ENCODE measurements around the gene CNPY1.

Gene CNPY1

DNA sequence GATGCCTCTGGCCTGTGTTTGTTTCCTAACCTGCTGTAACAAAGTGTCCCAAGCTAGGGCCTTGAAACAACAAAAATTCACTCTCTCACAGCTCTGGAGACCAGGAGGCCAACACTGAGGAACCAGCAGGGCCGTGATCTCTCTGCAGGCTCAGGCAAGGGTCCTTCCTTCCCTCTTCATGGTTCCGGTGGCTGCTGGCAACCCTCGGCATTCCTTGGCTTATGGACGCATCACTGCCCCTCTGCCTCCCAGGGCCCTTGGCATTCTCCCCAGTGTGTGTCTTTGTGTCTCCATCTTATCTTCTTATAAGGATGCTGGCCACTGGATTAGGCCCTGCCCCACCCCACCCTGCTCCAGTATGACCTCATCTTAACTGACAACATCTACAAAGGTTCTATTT is 17.0 kb downstream of the CNPY1 start:
- no peak for TF ChIP-seq EP300 (IDR thresholded peaks at IDR 0.05; ENCODE audit: borderline replicate concordance)
- TF ChIP-seq TEAD4 (IDR thresholded peaks at IDR 0.05), result no peak
- no peak for TF ChIP-seq TCF12 (IDR thresholded peaks at IDR 0.05; ENCODE audit: low read depth)
- TF ChIP-seq TAF1 (IDR thresholded peaks at IDR 0.05; ENCODE audit: low read depth), result no peak
- TF ChIP-seq RAD21 (IDR thresholded peaks at IDR 0.05; ENCODE audit: low read depth), result no peak
- TF ChIP-seq, protein P1, sequence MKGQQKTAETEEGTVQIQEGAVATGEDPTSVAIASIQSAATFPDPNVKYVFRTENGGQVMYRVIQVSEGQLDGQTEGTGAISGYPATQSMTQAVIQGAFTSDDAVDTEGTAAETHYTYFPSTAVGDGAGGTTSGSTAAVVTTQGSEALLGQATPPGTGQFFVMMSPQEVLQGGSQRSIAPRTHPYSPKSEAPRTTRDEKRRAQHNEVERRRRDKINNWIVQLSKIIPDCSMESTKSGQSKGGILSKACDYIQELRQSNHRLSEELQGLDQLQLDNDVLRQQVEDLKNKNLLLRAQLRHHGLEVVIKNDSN (IDR thresholded peaks at IDR 0.05), result no peak
- no peak for TF ChIP-seq EGR1 (IDR thresholded peaks at IDR 0.05)
- no peak for TF ChIP-seq FOXM1 (IDR thresholded peaks at IDR 0.05; ENCODE audit: borderline replicate concordance, low read depth)
- TF ChIP-seq CEBPB (IDR thresholded peaks at IDR 0.05), result no peak
- no peak for TF ChIP-seq NFIC (IDR thresholded peaks at IDR 0.05)
- TF ChIP-seq, protein P2, sequence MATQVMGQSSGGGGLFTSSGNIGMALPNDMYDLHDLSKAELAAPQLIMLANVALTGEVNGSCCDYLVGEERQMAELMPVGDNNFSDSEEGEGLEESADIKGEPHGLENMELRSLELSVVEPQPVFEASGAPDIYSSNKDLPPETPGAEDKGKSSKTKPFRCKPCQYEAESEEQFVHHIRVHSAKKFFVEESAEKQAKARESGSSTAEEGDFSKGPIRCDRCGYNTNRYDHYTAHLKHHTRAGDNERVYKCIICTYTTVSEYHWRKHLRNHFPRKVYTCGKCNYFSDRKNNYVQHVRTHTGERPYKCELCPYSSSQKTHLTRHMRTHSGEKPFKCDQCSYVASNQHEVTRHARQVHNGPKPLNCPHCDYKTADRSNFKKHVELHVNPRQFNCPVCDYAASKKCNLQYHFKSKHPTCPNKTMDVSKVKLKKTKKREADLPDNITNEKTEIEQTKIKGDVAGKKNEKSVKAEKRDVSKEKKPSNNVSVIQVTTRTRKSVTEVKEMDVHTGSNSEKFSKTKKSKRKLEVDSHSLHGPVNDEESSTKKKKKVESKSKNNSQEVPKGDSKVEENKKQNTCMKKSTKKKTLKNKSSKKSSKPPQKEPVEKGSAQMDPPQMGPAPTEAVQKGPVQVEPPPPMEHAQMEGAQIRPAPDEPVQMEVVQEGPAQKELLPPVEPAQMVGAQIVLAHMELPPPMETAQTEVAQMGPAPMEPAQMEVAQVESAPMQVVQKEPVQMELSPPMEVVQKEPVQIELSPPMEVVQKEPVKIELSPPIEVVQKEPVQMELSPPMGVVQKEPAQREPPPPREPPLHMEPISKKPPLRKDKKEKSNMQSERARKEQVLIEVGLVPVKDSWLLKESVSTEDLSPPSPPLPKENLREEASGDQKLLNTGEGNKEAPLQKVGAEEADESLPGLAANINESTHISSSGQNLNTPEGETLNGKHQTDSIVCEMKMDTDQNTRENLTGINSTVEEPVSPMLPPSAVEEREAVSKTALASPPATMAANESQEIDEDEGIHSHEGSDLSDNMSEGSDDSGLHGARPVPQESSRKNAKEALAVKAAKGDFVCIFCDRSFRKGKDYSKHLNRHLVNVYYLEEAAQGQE (IDR thresholded peaks at IDR 0.05; ENCODE audit: low read depth), result no peak
- no peak for TF ChIP-seq CREB1 (IDR thresholded peaks at IDR 0.05; ENCODE audit: low read depth)

DNA sequence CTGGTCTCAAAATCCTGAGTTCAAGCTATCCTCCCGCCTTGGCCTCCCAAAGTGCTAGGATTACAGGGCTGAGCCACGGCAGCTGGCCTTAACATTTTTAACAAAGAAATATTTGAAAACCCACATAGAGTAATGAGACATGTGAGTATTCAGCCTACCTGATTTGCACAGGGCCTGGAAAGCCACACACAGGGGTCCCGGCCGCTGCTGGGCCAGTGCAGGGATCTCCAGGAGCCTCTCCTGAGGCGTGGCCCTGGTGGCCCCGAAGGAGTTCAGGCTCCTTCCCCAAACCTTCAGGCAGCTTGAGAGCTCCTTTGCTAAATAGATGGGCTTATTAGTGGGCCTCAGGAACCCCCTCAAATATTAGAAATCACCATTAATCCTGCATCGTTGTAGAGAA is 18.7 kb downstream of the CNPY1 start:
- TF ChIP-seq, protein P2 (IDR thresholded peaks at IDR 0.05; ENCODE audit: low read depth), result no peak
- TF ChIP-seq YY1 (IDR thresholded peaks at IDR 0.05; ENCODE audit: low read depth), result no peak
- TF ChIP-seq CREB1 (IDR thresholded peaks at IDR 0.05; ENCODE audit: low read depth), result no peak
- no peak for TF ChIP-seq TEAD4 (IDR thresholded peaks at IDR 0.05)
- no peak for TF ChIP-seq FOXM1 (IDR thresholded peaks at IDR 0.05; ENCODE audit: borderline replicate concordance, low read depth)
- TF ChIP-seq, protein P3, sequence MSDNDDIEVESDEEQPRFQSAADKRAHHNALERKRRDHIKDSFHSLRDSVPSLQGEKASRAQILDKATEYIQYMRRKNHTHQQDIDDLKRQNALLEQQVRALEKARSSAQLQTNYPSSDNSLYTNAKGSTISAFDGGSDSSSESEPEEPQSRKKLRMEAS (IDR thresholded peaks at IDR 0.05), result no peak
- no peak for TF ChIP-seq NFIC (IDR thresholded peaks at IDR 0.05)
- TF ChIP-seq TAF1 (IDR thresholded peaks at IDR 0.05; ENCODE audit: low read depth), result no peak
- TF ChIP-seq, protein P1 (IDR thresholded peaks at IDR 0.05), result no peak
- no peak for TF ChIP-seq TCF12 (IDR thresholded peaks at IDR 0.05; ENCODE audit: low read depth)
- TF ChIP-seq ZBTB7A (IDR thresholded peaks at IDR 0.05; ENCODE audit: low read depth), result no peak
- no peak for TF ChIP-seq EP300 (IDR thresholded peaks at IDR 0.05; ENCODE audit: borderline replicate concordance)
- TF ChIP-seq RAD21 (IDR thresholded peaks at IDR 0.05; ENCODE audit: low read depth), result no peak
- no peak for TF ChIP-seq CEBPB (IDR thresholded peaks at IDR 0.05)
- no peak for TF ChIP-seq EGR1 (IDR thresholded peaks at IDR 0.05)

DNA sequence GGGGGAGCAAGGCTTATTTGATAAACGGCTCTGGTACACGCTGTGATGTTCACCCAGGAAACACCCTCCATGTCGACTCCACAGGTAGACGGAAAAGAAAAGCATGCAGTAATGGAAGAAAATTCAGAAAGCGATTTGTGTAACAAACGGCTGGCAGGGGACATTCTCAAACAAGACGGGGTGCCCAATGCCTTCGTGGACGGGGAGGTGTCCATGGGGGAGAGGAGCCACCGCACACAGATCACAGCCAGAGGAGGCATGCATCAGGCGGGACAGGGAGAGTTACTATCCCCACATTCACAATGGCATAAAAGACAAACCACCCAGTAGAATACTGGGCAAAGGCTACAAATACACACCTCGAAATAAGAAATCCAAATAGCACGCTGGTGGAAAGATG is 20.1 kb downstream of the CNPY1 start:
- TF ChIP-seq TEAD4 (IDR thresholded peaks at IDR 0.05) (no peak), TAF1 (IDR thresholded peaks at IDR 0.05; ENCODE audit: low read depth) (no peak), ZBTB7A (IDR thresholded peaks at IDR 0.05; ENCODE audit: low read depth) (no peak), TCF12 (IDR thresholded peaks at IDR 0.05; ENCODE audit: low read depth) (no peak), NFIC (IDR thresholded peaks at IDR 0.05) (no peak)

DNA sequence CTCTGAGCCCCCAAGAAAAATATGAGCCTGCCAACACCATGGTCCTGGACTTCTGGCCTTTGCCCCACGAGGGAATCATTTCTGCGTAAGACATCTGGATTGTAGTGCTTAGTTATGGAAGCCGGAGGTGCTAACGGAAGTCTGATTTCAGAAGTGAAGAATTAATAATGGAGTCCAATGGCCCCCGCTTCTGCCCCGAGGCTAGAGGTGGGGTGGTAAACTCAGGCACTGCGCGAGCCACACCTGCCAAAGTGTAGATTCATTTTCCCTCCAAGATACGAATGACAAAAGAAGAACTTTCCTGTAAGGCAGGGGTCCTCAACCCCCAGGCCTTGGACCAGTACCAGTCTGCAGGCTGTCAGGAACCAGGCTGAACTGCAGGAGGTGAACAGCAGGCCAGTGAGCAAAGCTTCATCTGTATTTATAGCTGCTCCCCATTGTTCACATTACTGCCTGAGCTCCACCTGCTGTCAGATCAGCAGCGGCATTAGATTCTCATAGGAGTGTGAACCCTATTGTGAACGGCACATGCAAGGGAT is 22.3 kb downstream of the CNPY1 start:
- no peak for TF ChIP-seq NFIC (IDR thresholded peaks at IDR 0.05)

DNA sequence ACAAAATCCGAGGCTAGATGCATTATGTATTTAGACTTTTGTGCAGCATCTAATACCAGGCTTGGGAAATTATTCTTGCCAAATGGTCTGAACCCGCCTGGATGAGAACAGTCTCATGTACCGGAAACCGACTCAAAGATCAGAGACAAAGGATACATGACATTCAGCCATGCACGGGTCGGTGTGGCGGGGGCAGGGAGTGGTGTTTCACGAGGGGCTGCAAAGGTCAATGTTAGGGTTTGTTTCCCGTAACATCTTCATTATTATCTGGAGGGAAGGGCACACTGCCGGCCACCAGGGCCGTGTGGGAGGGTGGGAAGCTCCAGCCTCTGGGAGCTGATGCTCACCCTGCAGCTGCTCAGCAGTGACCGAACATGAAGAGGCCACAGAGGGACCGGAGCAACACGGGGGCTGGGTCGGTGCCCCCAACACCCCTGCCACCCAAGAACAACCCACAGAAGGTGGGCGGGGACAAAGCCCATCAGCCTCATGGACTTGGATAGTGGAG is 23.1 kb downstream of the CNPY1 start:
- no peak for TF ChIP-seq EP300 (IDR thresholded peaks at IDR 0.05; ENCODE audit: borderline replicate concordance)
- TF ChIP-seq TCF12 (IDR thresholded peaks at IDR 0.05; ENCODE audit: low read depth), result no peak
- TF ChIP-seq EGR1 (IDR thresholded peaks at IDR 0.05), result no peak
- TF ChIP-seq ZBTB7A (IDR thresholded peaks at IDR 0.05; ENCODE audit: low read depth), result no peak
- TF ChIP-seq NFIC (IDR thresholded peaks at IDR 0.05), result no peak
- no peak for TF ChIP-seq TAF1 (IDR thresholded peaks at IDR 0.05; ENCODE audit: low read depth)
- TF ChIP-seq TEAD4 (IDR thresholded peaks at IDR 0.05), result no peak
- TF ChIP-seq, protein P2 (IDR thresholded peaks at IDR 0.05; ENCODE audit: low read depth), result no peak
- no peak for TF ChIP-seq CEBPB (IDR thresholded peaks at IDR 0.05)
- no peak for TF ChIP-seq YY1 (IDR thresholded peaks at IDR 0.05; ENCODE audit: low read depth)
- TF ChIP-seq FOXM1 (IDR thresholded peaks at IDR 0.05; ENCODE audit: borderline replicate concordance, low read depth), result no peak
- TF ChIP-seq, protein P1 (IDR thresholded peaks at IDR 0.05), result no peak
